Raji (cell line): ENCODE data around the gene DMPK.

Experiments
- POLR2A ChIP-seq: IDR thresholded peaks from 2 replicates; pipeline ENCODE4 v1.6.1; 2011; ENCODE audit warnings: low read depth, low read length, control low read depth; ENCODE audit not compliant: insufficient read depth

DMPK gene

GRCh38 chr19:45753548-45753947 lies 28.7 kb downstream of the DMPK start:
- no peak for TF ChIP-seq POLR2A

GRCh38 chr19:45752639-45753038 lies 29.7 kb downstream of the DMPK start:
- no peak for TF ChIP-seq POLR2A

GRCh38 chr19:45747513-45747912 lies 34.8 kb downstream of the DMPK start:
- TF ChIP-seq POLR2A, result no peak

DNA sequence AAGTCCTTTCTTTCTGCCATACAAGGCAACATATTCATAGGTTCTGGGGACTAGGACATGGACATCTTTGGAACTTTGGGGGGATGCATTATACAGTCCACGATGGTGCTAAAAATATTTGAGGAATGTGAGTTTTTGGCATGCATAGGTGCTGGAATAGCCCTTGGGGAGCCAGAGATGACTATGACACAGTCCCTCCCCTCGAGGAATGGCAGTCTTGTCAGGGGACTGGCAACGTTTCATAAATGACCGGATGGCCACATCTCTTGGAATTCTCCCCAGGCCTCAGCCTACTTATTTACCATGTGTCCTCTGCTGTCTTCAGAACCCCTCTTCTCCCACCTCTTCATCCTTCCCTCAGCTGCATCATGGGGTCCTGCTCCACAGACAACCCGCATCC lies 35.4 kb downstream of the DMPK start:
- TF ChIP-seq POLR2A, result no peak

GRCh38 chr19:45745606-45746005 lies 36.7 kb downstream of the DMPK start:
- no peak for TF ChIP-seq POLR2A

- no peak for TF ChIP-seq POLR2A
Observed at GRCh38 chr19:45742969-45743368, 39.3 kb downstream of the DMPK start.

- 0 out of 2 replicates have a peak, but pooled peaks have one; percentile 13 for TF ChIP-seq POLR2A
Observed at GRCh38 chr19:45739498-45740439, 42.5 kb downstream of the DMPK start.

GRCh38 chr19:45733160-45733810 lies 49.0 kb downstream of the DMPK start, which contains the start of gene MEIOSIN:
Gene MEIOSIN, plus strand, starts transcription at chr19:45733439. Its CDS starts 1,938 bp downstream, at chr19:45735377.
- no peak for TF ChIP-seq POLR2A

DNA sequence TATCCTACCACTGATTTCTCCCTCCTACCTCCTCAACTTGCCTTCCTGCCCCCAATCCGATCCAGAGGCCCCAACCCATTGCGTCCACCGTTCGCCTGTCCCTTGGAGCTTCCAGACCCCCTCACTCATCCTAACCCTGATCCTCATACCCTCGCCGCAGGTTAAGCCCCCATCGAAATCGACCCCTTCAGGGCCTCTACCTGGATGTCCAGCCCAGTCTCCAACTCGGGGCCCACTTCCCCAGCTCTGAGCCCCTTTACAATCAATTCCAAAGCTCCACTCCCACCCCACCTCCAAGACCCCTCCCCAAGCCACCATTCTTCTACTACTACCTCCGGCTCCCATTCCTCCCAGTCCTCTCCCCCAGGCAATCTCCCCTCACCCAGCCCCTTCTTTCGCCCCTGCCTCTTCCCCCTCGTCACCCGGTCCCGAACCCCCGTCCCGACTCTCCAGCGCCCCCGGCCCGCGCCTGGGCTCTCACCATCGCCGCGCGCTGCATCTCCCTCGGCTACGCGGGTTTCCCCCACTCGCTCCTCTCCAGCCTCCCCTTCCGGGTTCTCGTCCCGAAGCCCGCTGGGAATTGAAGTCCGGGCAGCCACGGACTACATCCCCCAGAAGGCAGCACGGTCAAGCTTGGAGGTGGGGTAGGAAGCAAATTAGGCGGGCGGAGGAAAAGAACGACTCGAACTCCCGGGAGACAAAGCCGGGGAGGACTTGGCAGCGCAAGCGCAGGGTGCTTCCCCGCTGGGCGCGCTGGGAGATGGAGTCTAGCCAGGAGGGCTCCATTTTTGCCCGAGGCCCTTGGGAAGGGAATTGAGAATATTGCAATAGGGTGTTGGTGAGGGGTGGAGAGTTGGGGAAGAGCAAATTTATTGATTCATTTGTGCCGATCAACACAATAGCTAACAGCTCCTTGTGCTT lies 51.7 kb downstream of the DMPK start, which contains the start of gene FBXO46:
TSS of gene FBXO46 (minus strand) at position 529 of the 921 bp plus-strand sequence. CDS start 17,401 bp downstream, outside the sequence.
- TF ChIP-seq POLR2A, result peak; percentile 82

- TF ChIP-seq POLR2A, result no peak
Observed at GRCh38 chr19:45729800-45730290, 52.4 kb downstream of the DMPK start.
